Smooth muscle cell (in vitro differentiated cells): ENCODE results near the gene SPHK2. TPM values are rescaled to one million over a fixed set of nuclear protein-coding genes. Genes with fewer than 3 reads are reported as not detected.

Experiments
- DNase-seq: peaks from one replicate; lab custom pipeline; 2025; ENCODE audit not compliant: unreplicated experiment; lab: John Stamatoyannopoulos, UW
- H2AFZ ChIP-seq: fragments of 200-600 bp; sonication (generic); 2 replicates; pipeline ENCODE4 v1.6.0; 2016; ENCODE audit warnings: antibody characterized with exemption, low read depth, mild to moderate bottlenecking
- H3F3A ChIP-seq: fragments of 200-600 bp; sonication (generic); 2 replicates; pipeline ENCODE4 v1.6.0; 2017; ENCODE audit warnings: antibody characterized with exemption, low read depth
- H3K27ac ChIP-seq: fragments of 200-600 bp; sonication (generic); 2 replicates; pipeline ENCODE4 v1.5.1; 2016; ENCODE audit warnings: low read depth, mild to moderate bottlenecking
- H3K27me3 ChIP-seq: fragments of 200-600 bp; sonication (generic); 2 replicates; pipeline ENCODE4 v1.6.1; 2016; ENCODE audit warnings: low read depth, mild to moderate bottlenecking
- H3K36me3 ChIP-seq: fragments of 200-600 bp; sonication (generic); 2 replicates; pipeline ENCODE4 v1.5.1; 2016; ENCODE audit warnings: low read depth
- H3K4me1 ChIP-seq: fragments of 200-600 bp; sonication (generic); 2 replicates; pipeline ENCODE4 v1.5.1; 2016; ENCODE audit warnings: low read depth
- H3K4me2 ChIP-seq: fragments of 200-600 bp; sonication (generic); 2 replicates; pipeline ENCODE4 v1.6.0; 2016; ENCODE audit warnings: mild to moderate bottlenecking
- H3K4me3 ChIP-seq: fragments of 200-600 bp; sonication (generic); 2 replicates; pipeline ENCODE4 v1.5.1; 2016; ENCODE audit warnings: mild to moderate bottlenecking
- H3K79me2 ChIP-seq: fragments of 200-600 bp; sonication (generic); 2 replicates; pipeline ENCODE4 v1.6.0; 2016; ENCODE audit warnings: low read depth, mild to moderate bottlenecking
- H3K9ac ChIP-seq: fragments of 200-600 bp; sonication (generic); 2 replicates; pipeline ENCODE4 v1.6.0; 2016; ENCODE audit warnings: low read depth
- H3K9me3 ChIP-seq: fragments of 200-600 bp; sonication (generic); replicated peaks from 2 replicates; pipeline ENCODE4 v1.5.1; 2016; ENCODE audit warnings: low read depth
- H4K20me1 ChIP-seq: fragments of 200-600 bp; sonication (generic); 2 replicates; pipeline ENCODE4 v1.6.0; 2016; ENCODE audit warnings: low read depth
- CTCF ChIP-seq: fragments of 200-600 bp; sonication (generic); IDR thresholded peaks from 2 replicates; pipeline ENCODE4 v1.5.1; 2017; ENCODE audit warnings: borderline replicate concordance, mild to moderate bottlenecking, antibody characterized with exemption; ENCODE audit not compliant: insufficient read depth, poor library complexity, severe bottlenecking
- WGBS: methylation state at CpG from one replicate; pipeline ENCODE4 v1.1.7; 2016; ENCODE audit warnings: low lambda C conversion rate; 5-methylcytosine and 5-hydroxymethylcytosine counted together
- polyA plus RNA-seq: library from polyadenylated mRNA; unstranded; fragments of >200 nt; fragmentation: Nextera tagmentation; extraction: Ambion mirVana; gene quantifications from 2 replicates; pipeline ENCODE4 v1.2.1, GENCODE V29; 2016
- total RNA-seq: library from RNA; depleted of rRNA; stranded (reverse); fragments of >200 nt; gene quantifications from 2 replicates; pipeline ENCODE4 v1.2.3, GENCODE V29; 2014

SPHK2 gene
- total and polyA plus RNA-seq, 2 experiments from 2014 or later: 8.2 to 9.3 TPM

DNA sequence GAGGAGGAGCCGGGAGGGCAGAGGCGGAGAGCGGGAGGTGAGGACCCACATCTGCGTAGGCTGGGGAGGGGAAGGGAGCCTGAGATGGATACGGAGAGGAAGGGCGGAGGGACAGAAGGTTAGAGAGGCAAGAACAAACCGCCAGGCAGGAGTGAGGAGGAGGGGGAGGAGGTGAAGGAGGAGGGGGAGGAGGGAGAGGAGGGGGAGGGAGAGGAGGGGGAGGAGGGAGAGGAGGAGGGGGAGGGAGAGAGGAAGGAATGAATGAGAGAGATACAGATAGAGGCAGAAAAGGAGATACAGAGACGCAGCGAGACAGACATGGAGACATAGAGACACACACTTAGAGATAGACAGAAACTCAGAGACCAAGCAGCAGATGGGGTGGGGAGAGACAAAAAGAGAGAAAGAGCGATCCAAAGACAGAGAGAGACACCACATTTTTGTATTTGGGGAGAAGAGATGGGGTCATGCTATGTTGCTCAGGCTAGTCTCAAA lies 27.5 kb downstream of the SPHK2 start:
- TF ChIP-seq CTCF: no peak
- Histone ChIP-seq H3K9me3 (no peaks in the 10 kb centered on the region), H3K4me3 (peak overlapping the region; percentile 68), H3K36me3 (no peaks in the 10 kb centered on the region), H2AFZ (peak overlapping the region; percentile 96), H3K4me2 (peak overlapping the region; percentile 97), H3F3A (no peaks in the 10 kb centered on the region), H3K27me3 (no peaks in the 10 kb centered on the region), H4K20me1 (no peaks in the 10 kb centered on the region), H3K79me2 (no peaks in the 10 kb centered on the region), H3K27ac (no peak overlapping the region), H3K9ac (no peak overlapping the region), H3K4me1 (peaks cover 4% of the 10 kb centered on the region)
- no peak for DNase-seq
- WGBS: 75% methylated on average over 1 of the region's 10 CpGs

GRCh38 chr19:48648134-48648533 lies 28.8 kb downstream of the SPHK2 start:
- Histone ChIP-seq H4K20me1 (no peaks in the 10 kb centered on the region), H3K4me2 (no peak overlapping the region), H3K4me1 (peaks cover 4% of the 10 kb centered on the region), H3F3A (no peaks in the 10 kb centered on the region), H3K79me2 (no peaks in the 10 kb centered on the region), H3K9me3 (no peaks in the 10 kb centered on the region), H2AFZ (no peak overlapping the region), H3K27me3 (no peaks in the 10 kb centered on the region), H3K36me3 (no peaks in the 10 kb centered on the region), H3K4me3 (no peak overlapping the region), H3K9ac (no peak overlapping the region), H3K27ac (no peak overlapping the region)
- TF ChIP-seq CTCF: no peak
- 79% methylated on average over 2 of the region's 2 CpGs for WGBS
- no peak for DNase-seq

DNA sequence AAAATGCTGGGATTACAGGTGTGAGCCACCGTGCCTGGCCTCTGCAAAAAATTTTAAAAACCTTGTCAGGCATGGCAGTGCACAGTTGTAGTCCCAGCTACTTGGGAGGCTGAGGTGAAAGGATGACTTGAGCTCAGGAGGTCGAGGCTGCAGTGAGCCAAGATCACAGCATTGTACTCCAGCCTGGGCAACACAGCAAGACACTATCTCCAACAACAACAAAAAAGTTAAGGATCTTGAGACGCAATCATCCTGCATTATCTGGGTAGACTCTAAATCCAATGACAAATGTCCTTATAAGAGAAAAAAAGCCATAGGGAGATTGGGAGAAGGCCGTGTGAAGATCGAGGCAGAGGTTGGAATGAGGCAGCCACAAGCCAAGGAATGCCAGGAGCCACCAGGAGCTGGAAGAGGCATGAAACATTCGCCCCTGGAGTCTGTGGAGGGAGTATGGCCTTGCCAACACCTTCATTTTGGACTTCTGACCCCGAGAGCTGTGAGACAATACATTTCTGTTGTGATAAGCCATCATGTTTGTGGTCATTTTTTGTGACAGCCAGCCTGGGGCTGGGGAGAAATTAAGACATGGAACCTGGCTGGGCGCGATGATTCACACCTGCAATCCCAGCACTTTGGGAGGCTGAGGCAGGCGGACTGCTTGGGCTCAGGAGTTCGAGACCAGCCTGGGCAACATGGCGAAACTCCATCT lies 31.8 kb downstream of the SPHK2 start:
- Histone ChIP-seq H3K27ac (no peak overlapping the region), H3K4me3 (no peak overlapping the region), H3F3A (no peaks in the 10 kb centered on the region), H3K36me3 (no peaks in the 10 kb centered on the region), H3K4me2 (no peak overlapping the region), H3K79me2 (no peaks in the 10 kb centered on the region), H3K27me3 (no peaks in the 10 kb centered on the region), H3K9ac (no peak overlapping the region), H4K20me1 (no peaks in the 10 kb centered on the region), H2AFZ (no peak overlapping the region), H3K9me3 (no peaks in the 10 kb centered on the region), H3K4me1 (no peaks in the 10 kb centered on the region)
- no peak for DNase-seq
- TF ChIP-seq CTCF: no peak
- 95% methylated on average over 12 of the region's 12 CpGs for WGBS

GRCh38 chr19:48651683-48652048 lies 32.4 kb downstream of the SPHK2 start:
- Histone ChIP-seq H3K79me2 (no peaks in the 10 kb centered on the region), H3K4me1 (no peaks in the 10 kb centered on the region), H3K4me3 (no peak overlapping the region), H3K27ac (no peak overlapping the region), H3K9me3 (no peaks in the 10 kb centered on the region), H3K36me3 (no peaks in the 10 kb centered on the region), H3K27me3 (no peaks in the 10 kb centered on the region), H3F3A (no peaks in the 10 kb centered on the region), H2AFZ (no peak overlapping the region), H4K20me1 (no peaks in the 10 kb centered on the region), H3K4me2 (no peak overlapping the region), H3K9ac (no peak overlapping the region)
- WGBS: 90% methylated on average over 5 of the region's 5 CpGs
- no peak for TF ChIP-seq CTCF
- no peak for DNase-seq
